Upper lobe of left lung (tissue), 6 donors: ENCODE data around the gene PTRH2. TPM values are rescaled to one million over a fixed set of nuclear protein-coding genes. Genes with fewer than 3 reads are reported as not detected.

ENCODE experiments used
- ATAC-seq, 2 donors: fragments of 200-7000 bp; cut with Tn5 transposase; one replicate each; pipeline ENCODE4 v1.9.1; 2022; ENCODE audit warnings: mild to moderate bottlenecking in 2 of 2, moderate library complexity in 2 of 2; ENCODE audit not compliant: low FRiP score in 2 of 2
- DNase-seq, 2 donors: peaks; one replicate each; pipeline ENCODE4 v3.0.0-alpha.2; 2019 to 2020
- H3K27ac ChIP-seq, 4 donors: fragments of 200-600 bp; sonication (generic); one replicate each; pipeline ENCODE4 v1.5.1; 2016 to 2019
- H3K27me3 ChIP-seq, 4 donors: fragments of 200-600 bp; sonication (generic); one replicate each; pipeline ENCODE4 v1.5.1; 2017 to 2019
- H3K36me3 ChIP-seq, 4 donors: fragments of 200-600 bp; sonication (generic); one replicate each; pipeline ENCODE4 v1.5.1; 2016 to 2019
- H3K4me1 ChIP-seq, 4 donors: fragments of 200-600 bp; sonication (generic); one replicate each; pipeline ENCODE4 v1.5.1; 2018 to 2019
- H3K4me3 ChIP-seq, 4 donors: fragments of 200-600 bp; sonication (generic); one replicate each; pipeline ENCODE4 v1.5.1; 2017 to 2019; ENCODE audit warnings: mild to moderate bottlenecking in 2 of 4, moderate library complexity in 1 of 4
- H3K9me3 ChIP-seq, 4 donors: fragments of 200-600 bp; sonication (generic); one replicate each; pipeline ENCODE4 v1.5.1; 2018 to 2019
- CTCF ChIP-seq, 6 experiments: fragments of 450-650 bp in 4 of 6; fragments of 200-600 bp in 2 of 6; sonication (generic) in 2 of 6; IDR thresholded peaks; one replicate each; pipeline ENCODE4 v1.5.1; 2016 to 2019; ENCODE audit warnings: antibody characterized with exemption in 6 of 6
- EP300 ChIP-seq, 4 donors: sonication (generic); formaldehyde crosslinking; IDR thresholded peaks; one replicate each; pipeline ENCODE4 v1.5.1; 2017; ENCODE audit warnings: antibody characterized with exemption in 4 of 4, control low read depth in 2 of 4
- POLR2A ChIP-seq, 4 donors: fragments of 450-650 bp; IDR thresholded peaks; one replicate each; pipeline ENCODE4 v1.5.1; 2016 to 2017; ENCODE audit warnings: antibody characterized with exemption in 4 of 4, mild to moderate bottlenecking in 2 of 4
- POLR2AphosphoS5 ChIP-seq, 2 donors: sonication (generic); formaldehyde crosslinking; IDR thresholded peaks; one replicate each; pipeline ENCODE4 v1.5.1; 2017; ENCODE audit warnings: antibody characterized with exemption in 2 of 2
- WGBS, 2 donors: methylation state at CpG; one replicate each; pipeline ENCODE4 v1.1.5; 2017 to 2018; 5-methylcytosine and 5-hydroxymethylcytosine counted together
- total RNA-seq, 6 donors: library from RNA; depleted of rRNA in 4 of 6; stranded (reverse); fragments of >200 nt in 4 of 6; gene quantifications; one replicate each; pipeline versions ENCODE4 v1.1.0 to v1.2.1, GENCODE V29; 2016 to 2021
- donor health status: DM: no; HTN: no; CAD: no; lungs with moderate emphysema.
- donor health status: DM: no; HTN: yes; CAD: no; lungs with severe emphysema.

Gene PTRH2
- total RNA-seq, 6 donors from 2014 or later = 13.7 to 38.5 (median 22.0) TPM

DNA sequence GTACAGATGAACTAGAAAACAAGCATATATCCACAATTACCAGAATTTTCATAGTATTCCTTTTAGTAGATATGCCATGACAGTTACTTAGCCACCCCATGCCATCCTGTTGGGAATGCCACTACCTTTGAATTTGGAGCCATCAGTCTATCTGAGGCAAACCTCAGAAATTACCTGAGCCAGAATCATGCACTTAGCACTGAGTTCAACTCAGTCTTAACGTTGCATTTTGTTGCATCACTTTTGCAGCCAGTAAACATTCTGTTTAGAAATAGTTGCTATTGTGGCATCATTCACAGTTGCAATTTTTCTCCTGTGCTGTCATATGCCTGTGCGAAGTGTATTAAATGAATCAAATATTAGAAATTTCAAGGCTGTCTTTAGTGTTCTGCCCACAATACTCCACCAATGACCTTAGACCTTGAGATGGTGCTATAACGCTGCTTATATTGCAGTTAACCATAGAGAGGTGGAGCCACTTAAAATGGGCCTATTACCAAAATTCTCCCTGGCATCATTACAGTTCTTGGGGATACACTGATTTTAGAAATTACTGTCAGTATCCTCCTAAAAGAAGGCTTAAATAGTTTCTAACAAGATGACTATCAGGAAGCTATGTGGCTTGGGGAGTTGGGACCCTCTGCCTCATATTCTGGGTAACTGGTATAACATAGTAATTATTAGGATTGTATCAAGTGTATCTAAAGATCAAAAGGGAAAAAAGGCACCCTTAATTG lies 11.1 kb downstream of the PTRH2 start:
- TF ChIP-seq CTCF (IDR thresholded peaks at IDR 0.05) (no peak), POLR2AphosphoS5 (IDR thresholded peaks at IDR 0.05) (no peak), POLR2A (IDR thresholded peaks at IDR 0.05) (no peak), EP300 (IDR thresholded peaks at IDR 0.05) (no peak)
- H3K4me1 ChIP-seq = no peaks in the 10 kb centered on the region
- WGBS, 2 donors = 66 to 78% methylated on average over 3 of the region's 3 CpGs
- no peak overlapping the region for H3K27ac ChIP-seq
- H3K27me3 ChIP-seq = no peaks in the 10 kb centered on the region
- H3K4me3 ChIP-seq = no peak overlapping the region
- peaks cover 20 to 86% (median 76%) of the 10 kb centered on the region in 4 donors for H3K36me3 ChIP-seq
- ATAC-seq (no peak), DNase-seq (no peak)
- H3K9me3 ChIP-seq = no peaks in the 10 kb centered on the region

GRCh38 chr17:59694344-59694743 lies 12.9 kb downstream of the PTRH2 start:
- DNase-seq (no peak), ATAC-seq (no peak)
- no peaks in the 10 kb centered on the region for H3K4me1 ChIP-seq
- no peak overlapping the region for H3K27ac ChIP-seq
- WGBS, 2 donors = 92 to 95% methylated on average over 2 of the region's 2 CpGs
- H3K27me3 ChIP-seq = no peaks in the 10 kb centered on the region
- H3K36me3 ChIP-seq = peaks cover 30 to 100% (median 87%) of the 10 kb centered on the region in 4 donors
- H3K4me3 ChIP-seq = no peak overlapping the region
- no peaks in the 10 kb centered on the region for H3K9me3 ChIP-seq
- TF ChIP-seq CTCF (IDR thresholded peaks at IDR 0.05) (no peak), EP300 (IDR thresholded peaks at IDR 0.05) (no peak), POLR2A (IDR thresholded peaks at IDR 0.05) (no peak), POLR2AphosphoS5 (IDR thresholded peaks at IDR 0.05) (no peak)

DNA sequence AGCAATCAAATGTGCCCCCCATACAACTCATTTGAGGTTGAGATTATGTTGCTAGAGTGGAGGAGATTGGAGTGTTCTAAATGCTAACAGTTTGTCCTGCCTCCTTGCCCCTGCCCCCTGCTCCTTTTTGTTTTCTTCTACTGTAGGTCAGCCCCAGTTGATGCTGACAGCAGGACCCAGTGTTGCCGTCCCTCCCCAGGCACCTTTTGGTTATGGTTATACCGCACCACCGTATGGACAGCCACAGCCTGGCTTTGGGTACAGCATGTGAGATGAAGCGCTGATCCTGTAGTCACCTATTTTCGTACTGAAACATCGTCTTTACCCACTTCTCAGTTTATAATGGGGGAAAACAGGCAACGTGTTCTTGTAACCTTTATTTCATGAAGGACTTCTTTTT lies 13.6 kb downstream of the PTRH2 start:
- H3K4me3 ChIP-seq = no peak overlapping the region
- TF ChIP-seq CTCF (IDR thresholded peaks at IDR 0.05) = no peak
- TF ChIP-seq EP300 (IDR thresholded peaks at IDR 0.05) = no peak
- no peak for TF ChIP-seq POLR2AphosphoS5 (IDR thresholded peaks at IDR 0.05)
- TF ChIP-seq POLR2A (IDR thresholded peaks at IDR 0.05) = no peak
- ATAC-seq (no peak), DNase-seq (no peak)
- H3K27me3 ChIP-seq = no peaks in the 10 kb centered on the region
- WGBS, 2 donors = 94 to 96% methylated on average over 7 of the region's 7 CpGs
- H3K4me1 ChIP-seq = no peaks in the 10 kb centered on the region
- H3K27ac ChIP-seq = no peak overlapping the region
- H3K9me3 ChIP-seq = no peaks in the 10 kb centered on the region
- peaks cover 27 to 100% (median 82%) of the 10 kb centered on the region in 4 donors for H3K36me3 ChIP-seq

- Histone ChIP-seq H3K9me3 (no peaks in the 10 kb centered on the region), H3K4me1 (no peaks in the 10 kb centered on the region), H3K4me3 (no peak overlapping the region), H3K27me3 (no peaks in the 10 kb centered on the region), H3K27ac (no peak overlapping the region), H3K36me3 (peaks cover 50 to 99% (median 71%) of the 10 kb centered on the region in 4 donors)
- TF ChIP-seq EP300 (IDR thresholded peaks at IDR 0.05) (no peak), CTCF (IDR thresholded peaks at IDR 0.05) (no peak), POLR2AphosphoS5 (IDR thresholded peaks at IDR 0.05) (no peak), POLR2A (IDR thresholded peaks at IDR 0.05) (no peak)
- WGBS, 2 donors = 88 to 89% methylated on average over 2 of the region's 2 CpGs
- DNase-seq (no peak), ATAC-seq (no peak)
Measured at GRCh38 chr17:59688496-59688895, 18.7 kb downstream of the PTRH2 start.

DNA sequence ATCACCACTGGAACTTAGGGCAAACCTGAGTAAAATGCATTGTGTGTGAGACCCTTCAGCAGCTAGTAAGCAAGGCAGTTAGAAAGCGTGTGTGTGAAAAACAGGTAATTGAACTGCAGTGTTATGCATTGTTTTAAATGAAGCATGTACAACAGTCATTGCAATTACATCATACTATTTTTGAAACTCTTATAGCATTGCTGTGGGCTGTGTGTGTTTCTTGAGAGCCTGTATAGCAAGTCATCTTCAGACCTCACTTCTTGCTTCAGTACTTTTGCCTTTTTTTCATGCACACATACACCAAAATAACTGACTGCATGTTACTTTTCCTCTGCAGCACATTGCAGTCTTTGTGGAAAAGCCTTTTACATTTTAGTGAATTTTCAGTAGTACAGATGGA lies 19.2 kb downstream of the PTRH2 start:
- Histone ChIP-seq H3K27me3 (no peaks in the 10 kb centered on the region), H3K36me3 (peaks cover 52 to 99% (median 73%) of the 10 kb centered on the region in 4 donors), H3K4me1 (no peaks in the 10 kb centered on the region), H3K9me3 (no peaks in the 10 kb centered on the region), H3K27ac (no peak overlapping the region), H3K4me3 (no peak overlapping the region)
- DNase-seq = no peak
- TF ChIP-seq POLR2AphosphoS5 (IDR thresholded peaks at IDR 0.05) (no peak), CTCF (IDR thresholded peaks at IDR 0.05) (no peak), EP300 (IDR thresholded peaks at IDR 0.05) (no peak), POLR2A (IDR thresholded peaks at IDR 0.05) (no peak)
- 93 to 100% methylated on average over 1 of the region's 1 CpG for WGBS, 2 donors
- no peak for ATAC-seq
